DND-41 (cell line): ENCODE results near the gene SF3B6.

Experiments
- CTCF ChIP-seq: IDR thresholded peaks from 2 replicates; pipeline ENCODE4 v1.5.1; 2012; ENCODE audit warnings: borderline replicate concordance, low read length, moderate library complexity, mild to moderate bottlenecking; ENCODE audit not compliant: poor library complexity, severe bottlenecking; ENCODE audit errors: extremely low read depth
- EZH2 ChIP-seq: IDR thresholded peaks from 3 replicates; pipeline ENCODE4 v1.6.1; 2012; ENCODE audit warnings: borderline replicate concordance, low read depth, mild to moderate bottlenecking, moderate library complexity, low read length, inconsistent platforms; ENCODE audit not compliant: severe bottlenecking

GRCh38 chr2:24082787-24083566 lies 6.9 kb upstream of the SF3B6 start:
- TF ChIP-seq EZH2, result no peak
- no peak for TF ChIP-seq CTCF
